K562 (cell line): Measurements from ENCODE around the gene SPATA32. TPM values are rescaled to one million over a fixed set of nuclear protein-coding genes. Genes with fewer than 3 reads are reported as not detected.

Source experiments
- ARID2 ChIP-seq: fragments of 450-650 bp; IDR thresholded peaks from 2 replicates; pipeline ENCODE4 v1.6.1; 2017; ENCODE audit warnings: antibody characterized with exemption, mild to moderate bottlenecking
- ARNT ChIP-seq, 2 experiments: fragments of 450-650 bp; IDR thresholded peaks; 2 replicates each; pipeline ENCODE4 v1.6.1; 2016; ENCODE audit warnings: mild to moderate bottlenecking in 1 of 2
- CEBPG ChIP-seq, 3 experiments: fragments of 200-800 bp in 1 of 3; sonication (Bioruptor generic) in 1 of 3; sonication (generic) in 1 of 3; formaldehyde crosslinking in 1 of 3; IDR thresholded peaks in 2 of 3; conservative IDR thresholded peaks in 1 of 3; 2 replicates each; pipeline versions ENCODE4 v1.6.1 to v1.8.0; 2016 to 2022; ENCODE audit warnings: missing compliant biosample characterization in 2 of 3, missing genetic modification characterization in 2 of 3, mild to moderate bottlenecking in 1 of 3, missing genetic modification reagents in 1 of 3
- CTBP1 ChIP-seq: fragments of 450-650 bp; IDR thresholded peaks from 2 replicates; pipeline ENCODE4 v1.6.1; 2016; ENCODE audit warnings: borderline replicate concordance
- JUND ChIP-seq, 2 experiments: IDR thresholded peaks; 2 replicates in 1 of 2; 3 replicates in 1 of 2; pipeline ENCODE4 v1.6.1; 2011; ENCODE audit warnings: borderline replicate concordance in 2 of 2, low read depth in 2 of 2, low read length in 2 of 2, improper control_type of control experiment in 1 of 2, missing biosample characterization in 1 of 2, missing genetic modification characterization in 1 of 2, missing genetic modification reagents in 1 of 2
- KDM1A ChIP-seq, 2 experiments: fragments of 450-650 bp; IDR thresholded peaks; 2 replicates each; pipeline ENCODE4 v1.6.1; 2016; ENCODE audit warnings: mild to moderate bottlenecking in 2 of 2
- NCOA2 ChIP-seq, 2 experiments: fragments of 450-650 bp; IDR thresholded peaks; 2 replicates each; pipeline ENCODE4 v1.6.1; 2018; ENCODE audit warnings: mild to moderate bottlenecking in 2 of 2, moderate library complexity in 1 of 2; ENCODE audit not compliant: partially characterized antibody in 2 of 2
- RB1 ChIP-seq: fragments of 450-650 bp; IDR thresholded peaks from 2 replicates; pipeline ENCODE4 v1.6.1; 2017; ENCODE audit warnings: low read depth, mild to moderate bottlenecking
- RHOXF2B ChIP-seq: fragments of 250-450 bp; sonication (Bioruptor Pico); conservative IDR thresholded peaks from 2 replicates; pipeline ENCODE4 v1.5.1; 2021
- ZNF766 ChIP-seq: fragments of 200-800 bp; sonication (Bioruptor generic); conservative IDR thresholded peaks from 2 replicates; pipeline ENCODE4 v1.6.1; 2016; ENCODE audit warnings: missing genetic modification characterization, missing compliant biosample characterization
- ZNF79 ChIP-seq: fragments of 250-450 bp; sonication (Bioruptor Pico); IDR thresholded peaks from 2 replicates; pipeline ENCODE4 v1.4.0; 2020; ENCODE audit warnings: low read depth, mild to moderate bottlenecking, moderate library complexity
- polyA plus RNA-seq, 8 experiments: library from polyadenylated mRNA; depleted of rRNA in 4 of 8; stranded (reverse) in 5 of 8; unstranded in 3 of 8; fragments of >200 nt; fragmentation: Nextera tagmentation in 2 of 8; fragmentation: Illumina TruSeq in 1 of 8; extraction: Ambion mirVana in 2 of 8; extraction: Trizol in 1 of 8; gene quantifications; 2 replicates each; pipeline versions ENCODE4 v1.2.1 to v1.2.3, GENCODE V29; 2011 to 2014; ENCODE audit warnings: inconsistent platforms in 1 of 8, missing spikeins in 1 of 8
- total RNA-seq, 7 experiments: library from RNA; depleted of rRNA in 6 of 7; stranded (reverse); fragments of >200 nt in 6 of 7; fragmentation: Illumina TruSeq in 2 of 7; extraction: Trizol in 2 of 7; gene quantifications; 2 replicates each; pipeline versions ENCODE4 v1.2.1 to v1.2.3, GENCODE V29; 2011 to 2021; ENCODE audit warnings: low replicate concordance in 1 of 7
- TF ChIP-seq, protein P1 (sequence below), 2 experiments: fragments of 450-650 bp in 1 of 2; sonication (generic) in 1 of 2; formaldehyde crosslinking in 1 of 2; IDR thresholded peaks; 2 replicates each; pipeline versions ENCODE4 v1.7.1 to v1.9.0; 2016 to 2022; ENCODE audit warnings: inconsistent platforms in 1 of 2, mild to moderate bottlenecking in 1 of 2, missing genetic modification reagents in 1 of 2
- TF ChIP-seq, protein P2 (sequence below), 2 experiments: fragments of 450-650 bp; IDR thresholded peaks; 2 replicates each; pipeline ENCODE4 v1.6.1; 2016
- TF ChIP-seq, protein P3 (sequence below): fragments of 450-650 bp; IDR thresholded peaks from 2 replicates; pipeline ENCODE4 v1.6.1; 2016; ENCODE audit warnings: low read depth, mild to moderate bottlenecking, moderate library complexity

The SPATA32 gene
- total and polyA plus RNA-seq, 9 of the 15 experiments (the other 6 are each of a cell fraction or from before 2014, with no cell fraction given) = 0.03 to 0.06 TPM; not detected in 7

DNA sequence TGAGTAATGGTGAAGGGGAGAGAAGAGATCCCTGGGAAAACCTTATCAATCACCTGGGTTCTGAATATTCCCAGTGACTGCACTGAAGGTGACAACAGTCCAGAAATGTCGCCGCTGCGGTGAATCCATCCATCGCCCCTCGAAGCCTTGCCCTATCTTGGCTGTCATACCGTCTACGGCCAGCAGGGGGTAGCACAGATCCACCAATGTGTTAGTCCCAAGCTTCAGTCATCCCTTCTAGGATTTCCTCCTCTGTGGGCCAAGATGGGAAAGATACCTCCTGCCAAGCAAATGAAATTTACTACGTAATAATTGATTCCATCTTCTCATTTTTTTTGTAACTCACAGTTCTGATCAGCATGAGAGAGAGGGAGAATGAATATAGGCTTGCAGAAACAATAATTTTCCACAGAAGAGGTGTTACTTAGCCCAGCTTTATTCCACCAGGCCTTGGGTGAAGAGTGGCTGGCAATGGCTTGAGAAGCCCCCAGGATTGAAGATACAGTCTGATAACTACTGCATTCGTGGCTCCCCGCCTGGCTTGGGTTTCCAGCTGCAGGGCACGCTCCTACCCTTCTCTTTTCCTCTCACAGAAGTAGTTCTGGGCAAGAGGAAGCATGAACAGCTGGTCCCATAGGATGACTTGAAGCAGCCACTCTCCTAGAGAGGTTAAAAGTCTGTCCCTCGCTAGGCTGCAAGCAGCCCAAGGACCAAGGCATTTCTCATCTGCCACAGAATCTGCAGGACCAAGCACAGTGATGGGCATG is 42.8 kb downstream of the SPATA32 start (continued):
- TF ChIP-seq, protein P1, sequence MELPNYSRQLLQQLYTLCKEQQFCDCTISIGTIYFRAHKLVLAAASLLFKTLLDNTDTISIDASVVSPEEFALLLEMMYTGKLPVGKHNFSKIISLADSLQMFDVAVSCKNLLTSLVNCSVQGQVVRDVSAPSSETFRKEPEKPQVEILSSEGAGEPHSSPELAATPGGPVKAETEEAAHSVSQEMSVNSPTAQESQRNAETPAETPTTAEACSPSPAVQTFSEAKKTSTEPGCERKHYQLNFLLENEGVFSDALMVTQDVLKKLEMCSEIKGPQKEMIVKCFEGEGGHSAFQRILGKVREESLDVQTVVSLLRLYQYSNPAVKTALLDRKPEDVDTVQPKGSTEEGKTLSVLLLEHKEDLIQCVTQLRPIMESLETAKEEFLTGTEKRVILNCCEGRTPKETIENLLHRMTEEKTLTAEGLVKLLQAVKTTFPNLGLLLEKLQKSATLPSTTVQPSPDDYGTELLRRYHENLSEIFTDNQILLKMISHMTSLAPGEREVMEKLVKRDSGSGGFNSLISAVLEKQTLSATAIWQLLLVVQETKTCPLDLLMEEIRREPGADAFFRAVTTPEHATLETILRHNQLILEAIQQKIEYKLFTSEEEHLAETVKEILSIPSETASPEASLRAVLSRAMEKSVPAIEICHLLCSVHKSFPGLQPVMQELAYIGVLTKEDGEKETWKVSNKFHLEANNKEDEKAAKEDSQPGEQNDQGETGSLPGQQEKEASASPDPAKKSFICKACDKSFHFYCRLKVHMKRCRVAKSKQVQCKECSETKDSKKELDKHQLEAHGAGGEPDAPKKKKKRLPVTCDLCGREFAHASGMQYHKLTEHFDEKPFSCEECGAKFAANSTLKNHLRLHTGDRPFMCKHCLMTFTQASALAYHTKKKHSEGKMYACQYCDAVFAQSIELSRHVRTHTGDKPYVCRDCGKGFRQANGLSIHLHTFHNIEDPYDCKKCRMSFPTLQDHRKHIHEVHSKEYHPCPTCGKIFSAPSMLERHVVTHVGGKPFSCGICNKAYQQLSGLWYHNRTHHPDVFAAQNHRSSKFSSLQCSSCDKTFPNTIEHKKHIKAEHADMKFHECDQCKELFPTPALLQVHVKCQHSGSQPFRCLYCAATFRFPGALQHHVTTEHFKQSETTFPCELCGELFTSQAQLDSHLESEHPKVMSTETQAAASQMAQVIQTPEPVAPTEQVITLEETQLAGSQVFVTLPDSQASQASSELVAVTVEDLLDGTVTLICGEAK (IDR thresholded peaks at IDR 0.05) = no peak
- TF ChIP-seq, protein P1 (CRISPR knock-in tag; IDR thresholded peaks at IDR 0.05) = no peak
- TF ChIP-seq CTBP1 = peak; percentile 46; the same call in 1 of the 2 replicates
- TF ChIP-seq ARID2 = peak; percentile 78
- TF ChIP-seq, protein P2, sequence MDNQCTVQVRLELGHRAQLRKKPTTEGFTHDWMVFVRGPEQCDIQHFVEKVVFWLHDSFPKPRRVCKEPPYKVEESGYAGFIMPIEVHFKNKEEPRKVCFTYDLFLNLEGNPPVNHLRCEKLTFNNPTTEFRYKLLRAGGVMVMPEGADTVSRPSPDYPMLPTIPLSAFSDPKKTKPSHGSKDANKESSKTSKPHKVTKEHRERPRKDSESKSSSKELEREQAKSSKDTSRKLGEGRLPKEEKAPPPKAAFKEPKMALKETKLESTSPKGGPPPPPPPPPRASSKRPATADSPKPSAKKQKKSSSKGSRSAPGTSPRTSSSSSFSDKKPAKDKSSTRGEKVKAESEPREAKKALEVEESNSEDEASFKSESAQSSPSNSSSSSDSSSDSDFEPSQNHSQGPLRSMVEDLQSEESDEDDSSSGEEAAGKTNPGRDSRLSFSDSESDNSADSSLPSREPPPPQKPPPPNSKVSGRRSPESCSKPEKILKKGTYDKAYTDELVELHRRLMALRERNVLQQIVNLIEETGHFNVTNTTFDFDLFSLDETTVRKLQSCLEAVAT (IDR thresholded peaks at IDR 0.05) = no peak
- TF ChIP-seq CEBPG (CRISPR knock-in tag; IDR thresholded peaks at IDR 0.05) = no peak
- no peak for TF ChIP-seq CEBPG (tag; conservative IDR thresholded peaks at IDR 0.05 in 1 of 2, IDR thresholded peaks at IDR 0.05 in 1 of 2)
- TF ChIP-seq RHOXF2B (CRISPR knock-in tag) = no peak
- TF ChIP-seq KDM1A (IDR thresholded peaks at IDR 0.05) = peak in 1 of 2 experiments; percentile 19; a peak in 1 of 4 replicates
- TF ChIP-seq JUND (IDR thresholded peaks at IDR 0.05; ENCODE audit: borderline replicate concordance, low read depth, low read length) = 0 out of 2 replicates have a peak, but pooled peaks have one; percentile 19
- no peak; the same call in 2 of the 3 replicates for TF ChIP-seq JUND (tag; IDR thresholded peaks at IDR 0.05; ENCODE audit: borderline replicate concordance, low read depth, low read length)
- TF ChIP-seq, protein P3, sequence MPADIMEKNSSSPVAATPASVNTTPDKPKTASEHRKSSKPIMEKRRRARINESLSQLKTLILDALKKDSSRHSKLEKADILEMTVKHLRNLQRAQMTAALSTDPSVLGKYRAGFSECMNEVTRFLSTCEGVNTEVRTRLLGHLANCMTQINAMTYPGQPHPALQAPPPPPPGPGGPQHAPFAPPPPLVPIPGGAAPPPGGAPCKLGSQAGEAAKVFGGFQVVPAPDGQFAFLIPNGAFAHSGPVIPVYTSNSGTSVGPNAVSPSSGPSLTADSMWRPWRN = no peak
- TF ChIP-seq ZNF79 (CRISPR knock-in tag) = no peak
- no peak for TF ChIP-seq NCOA2 (IDR thresholded peaks at IDR 0.05; ENCODE audit: partially characterized antibody in 2 of 2)
- 0 out of 4 replicates have a peak, but pooled peaks of 1 of the 2 experiments have one; percentile 45 for TF ChIP-seq ARNT (IDR thresholded peaks at IDR 0.05)
- 0 out of 2 replicates have a peak, but pooled peaks have one; percentile 32 for TF ChIP-seq RB1
- TF ChIP-seq ZNF766 (CRISPR knock-in tag) = no peak
